Ectodermal cell (in vitro differentiated cells): Measurements from ENCODE around the gene TAF15.

Source experiments
- H3K27ac ChIP-seq: 2 replicates; pipeline ENCODE4 v1.7.0; 2013; ENCODE audit warnings: mild to moderate bottlenecking, low read depth, low read length; ENCODE audit not compliant: insufficient read depth, poor library complexity, severe bottlenecking
- H3K27me3 ChIP-seq: 2 replicates; pipeline ENCODE4 v1.7.0; 2013; ENCODE audit warnings: mild to moderate bottlenecking, low read length; ENCODE audit not compliant: insufficient read depth, control insufficient read depth, poor library complexity, severe bottlenecking
- H3K36me3 ChIP-seq: one replicate; pipeline ENCODE4 v1.7.0; 2013; ENCODE audit warnings: low read length; ENCODE audit not compliant: control insufficient read depth, insufficient read depth
- H3K4me1 ChIP-seq: one replicate; pipeline ENCODE4 v1.7.0; 2013; ENCODE audit warnings: low read length; ENCODE audit not compliant: control insufficient read depth, insufficient read depth
- H3K4me3 ChIP-seq: 2 replicates; pipeline ENCODE4 v1.7.0; 2013; ENCODE audit warnings: low read depth, low read length, control low read depth; ENCODE audit not compliant: insufficient read depth
- H3K9me3 ChIP-seq: 2 replicates; pipeline ENCODE4 v1.7.0; 2013; ENCODE audit warnings: mild to moderate bottlenecking, low read length, moderate library complexity; ENCODE audit not compliant: control insufficient read depth
- WGBS, 2 experiments: methylation state at CpG; one replicate each; pipeline ENCODE4 v1.1.7; 2013; ENCODE audit warnings: missing lambda C conversion rate in 2 of 2; 5-methylcytosine and 5-hydroxymethylcytosine counted together

Gene TAF15

GRCh38 chr17:35868737-35869136, 59.5 kb downstream of the TAF15 start, which contains the start of gene HEATR9:
HEATR9 (minus strand) TSS chr17:35868891; CDS start chr17:35868742, 149 bp downstream.
- no peaks in the 10 kb centered on the region for H3K36me3 ChIP-seq
- no peaks in the 10 kb centered on the region for H3K4me1 ChIP-seq
- H3K4me3 ChIP-seq, result no peak within 1 kb of the TSS
- 86 to 88% methylated on average over 3 of the region's 3 CpGs for WGBS, 2 experiments
- no peak within 1 kb of the TSS for H3K27ac ChIP-seq
- H3K27me3 ChIP-seq, result no peaks in the 10 kb centered on the region
- H3K9me3 ChIP-seq, result no peaks in the 10 kb centered on the region

DNA sequence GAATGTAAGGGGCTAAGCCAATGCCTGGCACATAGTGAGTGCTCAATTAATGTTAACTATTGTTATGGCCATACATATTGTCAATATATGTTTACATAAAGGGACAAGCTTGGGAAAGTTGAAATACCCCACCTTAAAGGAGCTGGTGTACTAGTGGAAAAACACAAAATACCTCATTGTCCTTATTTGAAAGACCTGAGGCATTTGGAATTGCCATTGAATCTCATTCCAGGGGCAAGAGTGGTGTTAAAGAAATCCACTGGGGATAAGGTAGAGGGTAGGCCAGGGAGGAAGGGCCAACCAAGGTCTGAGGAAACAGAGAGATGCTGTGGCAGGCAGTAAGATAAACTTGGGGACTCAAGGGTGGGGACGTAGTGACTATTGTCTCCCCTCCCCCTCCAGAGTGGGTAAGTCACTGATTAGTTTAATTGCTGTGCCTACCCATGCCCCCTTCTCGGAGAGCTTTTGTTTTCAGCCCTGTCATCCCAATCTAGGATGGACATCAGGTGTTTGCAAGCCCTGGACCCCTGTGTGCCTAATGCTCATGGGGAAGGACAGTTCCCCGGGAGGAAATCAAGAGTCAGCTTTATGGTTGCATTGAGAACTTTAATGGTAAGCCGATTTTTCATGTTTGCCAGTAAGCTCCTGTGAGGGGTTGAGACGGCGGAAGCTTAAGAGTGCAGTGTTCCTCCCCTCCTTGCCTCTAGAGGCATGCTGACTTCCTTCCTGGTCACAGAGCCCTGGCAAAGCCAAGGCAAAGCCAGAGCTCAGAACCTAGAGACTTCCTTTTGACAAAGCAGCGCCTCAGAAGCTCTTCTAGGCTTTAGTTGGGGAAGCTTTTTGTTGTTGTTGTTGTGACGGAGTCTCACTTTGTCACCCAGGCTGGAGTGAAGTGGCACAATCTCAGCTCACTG, 61.9 kb downstream of the TAF15 start:
- Histone ChIP-seq H3K27me3 (no peaks in the 10 kb centered on the region), H3K4me3 (no peak overlapping the region), H3K9me3 (no peaks in the 10 kb centered on the region), H3K36me3 (no peaks in the 10 kb centered on the region), H3K27ac (no peak overlapping the region), H3K4me1 (no peaks in the 10 kb centered on the region)
- WGBS, 2 experiments, result 91% methylated on average over 8 of the region's 8 CpGs

DNA sequence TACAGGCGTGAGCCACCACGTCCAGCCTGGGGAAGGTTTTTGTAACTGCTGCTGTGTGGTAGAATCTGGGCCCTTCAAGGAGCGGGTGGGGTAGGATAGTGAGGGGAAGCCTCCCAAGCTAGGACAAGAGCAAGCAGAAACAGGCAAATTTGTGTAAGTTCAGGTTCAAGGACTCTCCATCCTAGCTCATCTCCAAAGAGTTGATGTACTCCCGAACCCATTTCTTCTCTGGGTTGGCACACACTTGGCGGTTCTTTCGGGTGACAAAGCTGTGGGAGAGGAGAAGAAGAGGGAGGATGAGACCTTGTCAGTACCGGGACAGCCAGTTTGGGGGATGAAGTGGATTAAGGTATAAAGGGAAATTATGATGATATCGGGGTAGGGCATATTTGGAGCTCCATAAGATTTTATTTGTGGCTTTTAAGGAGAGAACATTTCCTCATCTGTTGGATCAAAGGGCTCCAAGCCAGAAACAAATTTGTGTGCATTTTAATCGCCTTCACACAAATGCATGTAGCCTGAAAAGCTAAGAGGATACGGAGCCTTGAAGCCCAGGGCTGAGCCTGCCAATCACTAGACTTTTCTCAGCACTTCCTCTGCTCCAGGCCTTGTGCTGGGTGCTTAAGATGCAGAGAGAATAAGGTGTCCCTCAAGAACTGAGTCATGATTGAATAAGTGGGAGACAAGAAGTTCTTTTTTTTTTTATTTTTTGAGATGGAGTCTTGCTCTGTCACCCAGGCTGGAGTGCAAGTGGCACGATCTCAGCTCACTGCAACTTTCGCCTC, 63.1 kb downstream of the TAF15 start:
- Histone ChIP-seq H3K36me3 (no peaks in the 10 kb centered on the region), H3K27ac (no peak overlapping the region), H3K4me1 (no peaks in the 10 kb centered on the region), H3K27me3 (no peaks in the 10 kb centered on the region), H3K4me3 (no peak overlapping the region), H3K9me3 (no peaks in the 10 kb centered on the region)
- 92 to 96% methylated on average over 12 of the region's 12 CpGs for WGBS, 2 experiments

GRCh38 chr17:35875072-35875799, 66.0 kb downstream of the TAF15 start:
- 87 to 91% methylated on average over 5 of the region's 5 CpGs for WGBS, 2 experiments
- no peaks in the 10 kb centered on the region for H3K36me3 ChIP-seq
- no peaks in the 10 kb centered on the region for H3K9me3 ChIP-seq
- no peak overlapping the region for H3K27ac ChIP-seq
- no peaks in the 10 kb centered on the region for H3K27me3 ChIP-seq
- no peaks in the 10 kb centered on the region for H3K4me1 ChIP-seq
- H3K4me3 ChIP-seq, result no peak overlapping the region

DNA sequence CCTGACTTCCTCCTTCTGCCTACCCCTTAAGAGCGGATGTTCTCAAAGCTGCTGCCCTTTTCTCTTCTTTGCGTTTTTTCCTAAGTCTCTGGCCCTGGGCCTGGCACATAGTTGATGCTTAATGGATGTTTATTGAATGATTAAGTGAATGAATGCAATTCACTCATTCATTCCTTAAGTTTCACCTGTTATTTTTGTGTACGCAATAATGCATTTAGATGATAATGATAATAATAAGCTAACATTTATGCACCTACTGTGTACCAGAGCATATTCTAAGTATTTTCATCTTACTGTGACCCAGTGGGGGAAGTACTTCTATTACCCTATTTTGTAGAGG, 66.5 kb downstream of the TAF15 start:
- 80 to 100% methylated on average over 1 of the region's 3 CpGs for whole genome bisulfite sequencing, 2 experiments
- Histone ChIP-seq H3K4me1 (no peaks in the 10 kb centered on the region), H3K9me3 (no peaks in the 10 kb centered on the region), H3K27ac (no peak overlapping the region), H3K4me3 (no peak overlapping the region), H3K36me3 (no peaks in the 10 kb centered on the region), H3K27me3 (no peaks in the 10 kb centered on the region)

GRCh38 chr17:35876534-35876933, 67.2 kb downstream of the TAF15 start:
- no peaks in the 10 kb centered on the region for H3K36me3 ChIP-seq
- 91 to 94% methylated on average over 3 of the region's 3 CpGs for WGBS, 2 experiments
- H3K4me3 ChIP-seq, result no peak overlapping the region
- H3K4me1 ChIP-seq, result no peaks in the 10 kb centered on the region
- H3K9me3 ChIP-seq, result no peaks in the 10 kb centered on the region
- H3K27ac ChIP-seq, result no peak overlapping the region
- H3K27me3 ChIP-seq, result no peaks in the 10 kb centered on the region

- Histone ChIP-seq H3K4me3 (no peak overlapping the region), H3K27ac (no peak overlapping the region), H3K27me3 (no peaks in the 10 kb centered on the region), H3K36me3 (no peaks in the 10 kb centered on the region), H3K4me1 (no peaks in the 10 kb centered on the region), H3K9me3 (no peaks in the 10 kb centered on the region)
Observed at GRCh38 chr17:35877345-35878029, 68.2 kb downstream of the TAF15 start.

GRCh38 chr17:35878361-35878760, 69.1 kb downstream of the TAF15 start:
- no peaks in the 10 kb centered on the region for H3K9me3 ChIP-seq
- WGBS, 2 experiments, result 85 to 97% methylated on average over 4 of the region's 4 CpGs
- no peak overlapping the region for H3K27ac ChIP-seq
- H3K27me3 ChIP-seq, result no peaks in the 10 kb centered on the region
- no peaks in the 10 kb centered on the region for H3K4me1 ChIP-seq
- no peak overlapping the region for H3K4me3 ChIP-seq
- no peaks in the 10 kb centered on the region for H3K36me3 ChIP-seq

GRCh38 chr17:35879773-35880654, 70.7 kb downstream of the TAF15 start, which contains the start of gene CCL5:
CCL5 (minus strand) TSS chr17:35880360.
- H3K36me3 ChIP-seq, result no peaks in the 10 kb centered on the region
- H3K27me3 ChIP-seq, result no peaks in the 10 kb centered on the region
- H3K27ac ChIP-seq, result no peak within 1 kb of the TSS
- H3K4me3 ChIP-seq, result no peak within 1 kb of the TSS
- 89 to 90% methylated on average over 11 of the region's 11 CpGs for whole genome bisulfite sequencing, 2 experiments
- H3K9me3 ChIP-seq, result no peaks in the 10 kb centered on the region
- H3K4me1 ChIP-seq, result no peaks in the 10 kb centered on the region
